ENCODE data around the gene ATXN3L.

Gene ATXN3L

DNA sequence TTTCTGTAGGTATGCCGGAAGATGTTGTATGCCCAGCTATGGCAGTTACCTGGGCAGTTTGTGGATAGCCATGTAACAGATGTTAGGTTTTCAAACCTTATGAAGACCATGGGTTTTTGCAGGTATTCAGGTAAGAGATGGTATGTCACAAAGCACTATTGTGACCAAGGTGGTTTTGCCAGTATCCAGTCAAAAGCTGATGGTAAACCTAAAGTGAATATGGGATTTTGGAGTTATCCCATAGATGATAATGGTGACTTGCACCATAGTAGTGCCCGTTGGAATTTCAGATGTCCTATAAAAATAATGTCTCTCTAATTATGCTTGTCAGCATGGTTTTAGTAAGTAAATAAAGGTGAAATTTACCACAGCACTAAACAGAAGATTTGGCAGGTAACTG lies at the start of gene ATXN3L:
Gene ATXN3L, minus strand, starts transcription at position 101 of the 400 bp plus-strand sequence. CDS start 119 bp downstream, outside the sequence.
- DNase-seq (ENCODE audit: low spot score), result no peak

DNA sequence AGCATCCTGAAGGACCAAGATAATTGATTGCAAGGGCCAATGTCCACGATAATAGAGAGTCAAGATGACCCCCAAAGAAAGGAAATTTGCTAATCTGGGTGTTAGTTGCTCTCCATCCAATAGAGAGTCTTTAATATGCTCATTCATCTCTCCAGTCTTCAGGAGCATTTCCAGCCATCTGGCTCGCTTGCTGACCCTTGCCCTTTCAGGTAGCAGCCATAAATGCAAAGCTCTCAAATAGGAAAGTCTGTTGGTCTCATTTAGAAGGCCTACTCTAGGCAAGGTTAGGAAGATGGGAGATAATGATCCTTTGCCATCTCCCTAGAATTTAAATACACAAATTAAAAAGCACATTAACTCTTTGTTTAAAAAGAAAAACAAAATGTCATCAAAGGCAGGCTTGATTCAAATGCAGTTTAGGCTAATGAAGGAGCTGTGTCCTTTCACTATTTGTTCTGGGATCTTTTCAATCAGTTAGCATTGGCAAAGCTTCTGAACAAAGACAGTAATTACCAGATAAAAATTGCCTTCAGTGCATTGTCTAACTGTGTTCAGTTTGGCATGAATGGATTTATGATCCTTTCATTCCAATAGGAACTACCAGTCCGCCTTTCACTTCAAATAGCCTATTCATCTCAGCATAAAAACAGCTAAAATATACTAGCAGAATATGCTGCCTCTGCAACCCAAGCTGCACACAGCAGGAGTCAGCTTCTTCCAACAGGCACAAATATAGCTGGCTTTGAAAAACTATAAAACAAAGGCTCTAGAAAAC lies 49.6 kb upstream of the ATXN3L start:
- no peak for DNase-seq (ENCODE audit: low spot score)

DNA sequence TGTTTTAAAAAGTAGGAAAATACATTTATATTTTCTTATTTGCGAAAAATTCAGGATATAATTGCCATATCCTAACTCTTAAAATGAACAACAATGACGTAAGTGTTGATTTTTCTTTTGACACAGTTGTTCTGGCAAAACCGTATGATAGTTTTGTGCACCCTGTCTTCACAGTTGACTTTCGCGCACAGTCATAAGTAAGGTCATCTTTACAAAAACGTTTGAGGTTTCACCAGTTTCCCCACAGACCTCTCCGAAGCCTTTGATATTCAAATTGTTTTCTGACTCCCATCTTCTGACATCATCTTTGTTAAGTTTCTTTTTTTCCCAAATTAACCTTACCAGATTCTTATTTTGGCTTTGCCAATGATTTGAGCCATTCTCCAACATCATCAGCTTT lies 48.1 kb upstream of the ATXN3L start:
- DNase-seq (ENCODE audit: low spot score), result no peak

DNA sequence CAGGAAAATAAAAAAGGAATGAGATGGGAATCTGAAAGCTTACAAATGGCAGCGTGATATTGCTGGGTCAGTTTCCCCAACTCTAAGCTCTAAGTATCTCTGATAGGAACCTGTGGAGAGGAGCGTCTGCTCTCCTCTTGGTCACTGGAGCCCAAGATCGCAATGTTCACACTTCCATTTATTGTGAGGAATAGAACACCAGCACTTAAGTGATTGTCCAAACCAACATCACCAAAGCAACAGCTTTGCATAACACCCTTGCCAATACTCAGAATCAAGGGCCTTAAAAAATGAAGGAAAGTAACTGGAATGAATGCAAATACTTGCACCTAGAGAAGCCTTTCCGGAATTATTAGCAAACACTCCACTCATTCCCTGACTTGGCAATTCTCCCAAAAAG lies 46.8 kb upstream of the ATXN3L start:
- DNase-seq (ENCODE audit: low spot score), result no peak

DNA sequence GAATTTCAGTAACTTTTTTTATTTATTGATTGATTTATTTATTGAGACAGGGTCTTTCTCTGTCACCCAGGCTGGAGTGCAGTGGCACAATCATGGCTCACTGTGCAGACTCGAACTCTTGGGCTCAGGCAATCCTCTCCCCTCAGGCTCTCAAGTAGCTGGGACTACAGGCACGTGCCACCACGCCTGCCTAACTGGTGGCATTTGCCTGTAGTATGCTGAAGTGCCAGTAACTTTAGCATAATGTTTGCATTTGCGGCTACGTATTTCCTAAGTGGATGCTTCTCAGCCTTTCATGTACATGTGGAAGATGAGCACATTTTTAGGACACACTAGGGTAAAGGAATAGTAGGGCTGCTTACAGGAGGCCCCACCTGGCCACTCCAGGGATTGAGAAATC lies 45.3 kb upstream of the ATXN3L start:
- DNase-seq (ENCODE audit: low spot score), result no peak

DNA sequence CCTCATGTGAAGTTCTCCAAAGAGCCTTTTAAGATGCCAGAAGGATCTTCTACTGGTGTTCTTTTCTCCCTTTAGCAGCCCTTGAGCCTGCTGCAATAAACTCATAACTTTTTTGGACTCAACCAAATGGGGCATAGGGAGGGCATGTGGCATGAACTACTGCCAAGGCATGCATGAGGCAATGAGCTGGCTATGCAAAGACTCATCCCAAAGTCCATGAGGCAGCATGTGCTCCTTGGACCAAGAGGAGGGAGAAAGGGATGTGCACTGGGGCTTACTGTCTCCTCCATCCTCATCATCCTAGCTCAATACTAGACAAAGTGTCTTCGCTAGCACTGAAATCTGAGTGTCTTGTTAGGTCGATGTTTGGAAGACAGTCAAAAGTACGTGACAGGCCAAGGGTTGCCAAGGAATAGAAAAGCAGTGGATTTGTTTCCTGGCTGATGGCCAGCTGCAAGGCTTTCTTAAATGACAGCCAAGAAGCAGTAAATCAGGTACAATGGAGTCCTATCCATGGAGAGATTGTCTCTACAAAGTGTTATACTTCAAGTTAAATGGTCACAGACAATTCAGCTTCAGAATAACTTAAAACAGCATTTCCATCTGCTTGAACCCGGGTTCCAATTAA lies 44.5 kb upstream of the ATXN3L start:
- no peak for DNase-seq (ENCODE audit: low spot score)

DNA sequence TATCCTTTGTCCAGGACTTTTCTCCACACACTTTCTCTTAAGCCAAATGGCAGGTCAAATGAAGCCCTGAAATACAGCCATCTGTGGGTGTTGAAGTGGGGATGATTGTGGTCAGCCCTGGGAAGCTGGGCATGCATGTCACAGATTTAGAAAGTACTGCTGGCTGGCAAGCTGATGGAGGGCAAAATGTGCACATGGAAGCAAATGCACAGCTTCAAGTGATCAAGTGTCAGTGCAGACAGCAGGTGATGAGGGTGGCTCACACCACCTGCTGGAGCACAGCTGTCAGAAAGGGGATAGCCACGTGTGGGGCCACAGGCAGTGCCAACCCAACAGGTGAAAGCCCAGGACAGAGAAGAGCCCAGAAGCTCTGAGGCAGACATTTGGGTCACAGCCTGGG lies 40.3 kb upstream of the ATXN3L start:
- DNase-seq (ENCODE audit: low spot score), result no peak

DNA sequence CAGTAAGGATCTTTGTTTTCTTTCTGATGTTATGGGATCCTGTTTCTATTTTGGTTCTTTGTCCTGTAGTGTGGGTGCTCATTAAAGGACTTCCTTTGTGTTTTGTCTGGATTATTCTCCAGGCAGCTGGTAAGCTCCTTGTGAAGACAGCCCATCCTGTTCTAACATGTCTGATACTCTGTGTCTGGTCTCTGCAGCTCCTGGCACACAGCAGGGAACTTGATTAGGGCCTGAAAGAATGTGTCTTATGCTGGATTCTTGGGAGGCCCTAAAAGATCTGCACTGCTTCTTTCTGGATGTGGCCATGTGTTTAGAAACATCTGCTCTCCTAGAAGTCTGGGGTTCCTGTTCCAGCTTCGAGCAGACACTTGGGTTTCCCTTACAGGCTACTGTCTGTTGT lies 38.1 kb upstream of the ATXN3L start:
- DNase-seq (ENCODE audit: low spot score), result no peak

DNA sequence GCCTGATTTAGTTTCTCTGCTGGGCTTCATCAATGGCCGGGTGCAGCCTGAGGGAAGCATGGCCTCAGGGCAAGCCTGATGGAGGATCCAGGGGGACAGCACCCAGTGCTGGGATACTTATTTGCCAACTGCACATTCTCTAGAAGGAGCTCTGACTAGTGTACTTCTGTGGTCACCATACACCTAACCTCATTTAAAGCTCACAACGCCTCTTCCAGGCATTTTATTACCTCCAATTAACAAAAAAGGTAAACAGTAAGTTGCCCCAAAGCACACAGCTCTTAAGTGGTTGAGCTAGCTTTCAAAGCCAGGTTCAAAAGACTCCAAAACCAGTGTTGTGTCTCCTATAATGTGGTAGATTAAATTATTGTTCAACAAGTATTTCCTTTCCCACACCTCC lies 26.8 kb upstream of the ATXN3L start:
- DNase-seq (ENCODE audit: low spot score), result no peak

DNA sequence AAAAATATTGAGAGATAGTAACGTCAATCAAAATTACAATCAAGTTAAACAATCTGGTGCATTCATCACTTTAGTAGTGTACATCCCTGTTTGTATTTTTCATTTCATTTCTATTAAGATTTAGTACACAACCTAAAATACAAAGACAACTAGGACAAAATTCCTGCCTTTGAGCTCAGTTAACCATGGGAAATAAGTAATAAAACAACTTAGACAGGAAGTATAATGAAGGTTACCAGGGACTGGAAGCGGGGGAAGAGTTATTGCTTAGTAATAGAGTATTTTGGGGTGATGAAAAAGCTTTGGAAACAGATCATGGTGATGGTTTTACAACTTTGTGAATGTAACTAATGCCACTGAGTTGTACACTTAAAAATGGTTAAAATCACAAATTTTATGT lies 25.6 kb upstream of the ATXN3L start:
- DNase-seq (ENCODE audit: low spot score), result no peak

DNA sequence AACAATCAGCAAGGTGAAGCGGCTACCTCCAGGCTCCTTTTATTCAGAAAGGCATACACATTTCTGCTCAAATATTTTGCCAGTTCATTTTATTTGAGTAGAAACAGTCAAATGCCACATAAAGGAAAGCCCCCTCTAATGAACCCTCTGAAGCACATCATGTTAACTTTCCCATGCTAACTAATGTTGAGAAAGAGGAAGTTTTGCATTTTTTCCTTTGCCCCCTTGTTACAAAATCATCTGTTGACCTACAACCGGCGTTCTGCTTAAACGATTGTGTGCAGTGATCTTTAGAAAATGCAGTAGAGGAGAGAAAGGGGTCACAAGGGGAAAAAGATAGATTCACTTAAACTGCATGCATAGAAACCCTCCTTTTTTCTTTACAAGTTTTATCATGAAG lies 25.2 kb upstream of the ATXN3L start:
- DNase-seq (ENCODE audit: low spot score), result no peak

DNA sequence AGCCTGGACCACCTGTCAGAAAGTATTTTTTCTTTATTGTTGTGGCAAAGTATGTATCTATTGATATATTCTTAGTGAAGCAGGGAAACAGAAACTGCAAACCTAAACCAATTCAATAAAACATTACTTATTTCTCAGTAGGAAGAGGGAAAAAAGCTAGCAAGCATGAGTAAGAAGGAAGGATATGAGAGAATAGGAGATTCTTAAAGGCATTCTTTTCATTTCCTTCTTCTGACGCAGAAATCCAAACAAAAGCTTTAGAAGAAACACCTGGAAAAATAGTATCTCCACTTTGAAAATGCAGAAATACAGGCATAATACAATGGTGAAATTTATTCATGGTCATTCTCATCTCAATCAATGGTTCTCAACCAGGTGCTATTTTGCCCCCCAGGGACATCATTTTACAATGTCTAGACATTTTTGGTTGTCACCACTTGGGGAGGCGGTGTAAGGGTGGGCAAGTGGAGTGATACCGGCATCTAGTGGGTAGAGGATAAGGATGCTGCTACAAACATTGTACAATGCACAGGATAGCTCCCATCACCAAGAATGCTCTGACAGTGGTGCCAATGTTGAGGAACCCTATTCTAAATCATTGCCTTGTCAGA lies 21.7 kb upstream of the ATXN3L start:
- DNase-seq (ENCODE audit: low spot score), result no peak

DNA sequence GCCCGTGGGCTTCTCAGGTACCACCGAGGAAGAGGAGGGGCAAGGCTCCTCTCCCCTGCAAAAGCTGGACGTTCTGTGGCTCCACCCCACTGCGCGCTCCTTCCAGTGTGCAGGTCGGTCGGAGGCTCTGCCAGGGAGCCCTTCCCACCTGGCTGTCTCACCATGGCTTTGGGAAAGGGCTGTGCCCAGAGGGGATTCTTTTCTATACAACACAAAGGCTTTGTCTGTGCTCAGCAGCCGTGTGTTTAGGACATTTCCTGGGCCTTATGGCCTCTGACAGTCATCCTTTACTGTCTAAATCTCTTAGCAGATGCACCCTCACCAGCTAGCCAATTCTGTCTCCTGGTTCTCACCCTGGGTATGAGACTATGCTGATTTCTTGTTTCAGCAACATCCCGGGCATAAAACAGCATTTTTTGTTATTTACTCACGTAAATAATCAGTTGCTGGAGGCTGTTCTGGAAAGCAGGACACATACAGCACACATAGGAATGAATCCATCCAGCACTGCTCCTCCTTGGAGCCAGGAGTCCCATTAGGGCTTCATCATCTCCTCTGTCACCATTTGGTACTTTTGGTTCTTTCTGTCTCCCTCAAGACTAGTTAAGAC lies 20.4 kb upstream of the ATXN3L start:
- no peak for DNase-seq (ENCODE audit: low spot score)

DNA sequence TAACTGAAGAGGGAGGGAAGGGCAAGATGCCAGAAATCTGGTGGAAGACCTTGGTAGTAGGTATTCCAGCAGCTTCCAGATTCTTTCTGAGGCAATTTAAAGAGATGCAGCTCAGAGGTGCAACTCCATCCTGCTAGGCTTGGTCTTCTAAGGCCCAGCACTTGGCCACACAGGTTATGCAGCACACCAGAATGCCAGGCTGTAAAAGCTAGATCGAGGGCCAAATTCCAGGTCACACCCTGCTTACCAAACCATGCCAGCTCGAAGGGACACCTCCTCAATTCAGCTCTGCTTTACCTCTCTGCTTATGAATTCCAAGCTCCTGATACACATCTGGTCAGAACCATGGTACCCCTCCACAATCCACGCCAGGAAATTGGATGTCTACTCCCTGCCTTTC lies 19.8 kb upstream of the ATXN3L start:
- DNase-seq (ENCODE audit: low spot score), result no peak

DNA sequence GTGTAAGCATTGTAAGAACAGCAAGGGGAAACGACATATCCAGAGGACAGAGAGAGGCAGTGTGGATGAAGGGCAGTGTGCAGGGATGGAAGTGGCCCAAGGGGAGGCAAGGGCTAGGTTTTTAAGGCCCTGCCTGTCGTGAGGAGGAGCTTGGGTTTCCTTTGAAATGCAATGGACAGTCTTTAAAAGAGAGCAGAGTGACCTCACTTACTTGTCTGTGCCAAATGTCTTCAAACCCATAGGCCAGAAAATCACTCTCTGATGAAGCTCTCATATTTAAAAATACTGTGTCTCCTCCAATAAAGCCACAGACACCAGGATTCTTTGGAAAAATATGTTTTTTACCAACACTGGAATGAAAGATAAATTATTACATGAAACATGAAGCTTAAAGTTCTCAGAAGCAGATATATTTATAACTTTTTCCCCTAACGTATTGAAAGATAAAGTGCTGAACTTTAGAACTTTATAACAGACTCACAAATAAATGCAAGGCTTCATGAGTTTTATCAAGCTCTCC lies 19.2 kb upstream of the ATXN3L start:
- no peak for DNase-seq (ENCODE audit: low spot score)

DNA sequence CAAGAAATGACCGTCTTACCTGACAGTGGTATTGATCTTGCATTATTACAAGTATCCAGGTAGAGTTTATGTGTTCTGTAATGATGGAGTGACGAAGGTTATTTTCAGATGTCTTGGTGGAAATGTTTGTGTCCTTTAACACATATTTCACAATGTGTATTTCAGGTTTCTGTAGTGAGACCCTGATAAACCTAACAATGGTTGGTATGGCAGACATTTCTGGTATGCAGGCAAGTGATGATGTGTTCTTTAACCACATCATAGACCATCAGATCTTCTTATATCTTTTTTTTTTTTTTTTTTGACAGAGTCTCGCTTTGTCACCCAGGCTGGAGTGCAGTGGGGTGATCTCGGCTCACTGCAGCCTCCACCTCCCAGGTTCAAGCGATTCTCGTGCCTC lies 14.6 kb upstream of the ATXN3L start:
- DNase-seq (ENCODE audit: low spot score), result no peak

DNA sequence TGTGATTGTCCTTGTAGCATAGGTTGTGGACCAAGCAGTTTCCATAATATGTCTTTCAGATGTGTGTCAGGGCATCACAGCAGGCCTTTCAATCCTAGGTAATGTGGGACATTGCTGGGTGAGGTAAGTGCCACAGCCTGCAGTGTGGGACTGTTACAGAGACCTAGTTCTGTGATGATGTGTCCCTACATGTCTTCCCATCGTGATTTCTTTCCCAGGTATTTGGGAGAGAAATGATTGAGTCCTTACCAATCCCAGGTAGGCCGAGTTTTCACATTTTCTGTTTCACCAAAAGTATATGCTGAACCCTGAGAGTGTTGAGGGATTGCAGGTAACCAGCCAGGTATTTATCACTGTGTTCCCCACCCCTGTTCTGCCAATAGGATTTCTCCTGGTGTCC lies 10.6 kb upstream of the ATXN3L start:
- DNase-seq (ENCODE audit: low spot score), result no peak

DNA sequence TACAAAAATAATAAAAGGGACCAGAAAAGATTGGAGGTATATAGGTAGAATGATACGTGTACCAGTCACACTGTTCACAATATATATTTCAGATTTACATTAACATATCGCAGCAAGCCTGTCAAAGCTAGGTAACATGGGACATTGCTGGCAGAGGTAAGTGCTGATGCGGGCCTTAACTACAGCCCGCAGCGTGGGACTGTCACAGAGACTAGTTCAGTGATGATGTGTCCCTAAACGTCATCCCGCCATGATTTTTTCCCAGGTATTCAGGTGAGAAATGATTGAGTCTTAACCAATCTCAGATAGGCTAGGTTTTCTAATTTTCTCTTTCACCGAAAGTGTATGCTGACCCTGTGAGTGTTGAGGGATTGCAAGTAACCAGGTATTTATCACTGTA lies 7.8 kb upstream of the ATXN3L start:
- no peak for DNase-seq (ENCODE audit: low spot score)

DNA sequence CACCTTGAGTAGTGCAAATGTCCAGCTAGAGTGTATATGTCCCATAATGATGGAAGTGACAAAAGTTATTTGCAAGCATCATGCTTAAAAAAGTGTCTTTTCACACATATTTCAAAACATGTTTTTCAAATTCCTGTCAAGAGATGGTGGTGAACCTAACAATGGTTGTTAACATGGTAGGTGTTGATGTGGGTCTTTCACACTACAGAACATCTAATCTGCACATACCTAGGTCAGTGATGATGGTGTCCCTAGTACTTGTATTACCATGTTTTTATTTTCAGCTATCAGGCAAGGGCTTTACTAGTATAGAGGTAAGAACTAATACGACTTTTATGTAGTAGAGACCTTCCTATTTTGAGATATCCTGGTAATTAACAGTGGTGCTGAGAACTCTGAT lies 3.4 kb upstream of the ATXN3L start:
- DNase-seq (ENCODE audit: low spot score), result no peak

DNA sequence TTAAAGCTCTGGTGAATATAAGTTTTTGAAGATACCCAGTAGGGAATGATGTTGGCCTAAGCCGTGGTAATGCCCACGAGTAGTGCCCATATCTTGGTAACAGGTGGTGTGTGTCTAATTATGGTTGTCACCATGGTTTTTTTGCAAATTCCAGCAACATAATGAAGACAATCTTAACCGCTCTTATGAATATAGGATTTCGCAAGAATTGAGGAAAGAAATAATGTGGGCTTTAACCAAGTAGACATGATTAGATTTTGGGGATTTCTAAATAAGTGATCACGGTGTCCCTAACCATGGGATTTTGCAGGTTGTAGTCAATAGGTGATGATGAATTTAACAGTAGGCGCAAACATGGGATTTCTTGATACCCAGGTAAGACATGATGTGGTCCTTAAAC lies 2.5 kb downstream of the ATXN3L start:
- no peak for DNase-seq (ENCODE audit: low spot score)

DNA sequence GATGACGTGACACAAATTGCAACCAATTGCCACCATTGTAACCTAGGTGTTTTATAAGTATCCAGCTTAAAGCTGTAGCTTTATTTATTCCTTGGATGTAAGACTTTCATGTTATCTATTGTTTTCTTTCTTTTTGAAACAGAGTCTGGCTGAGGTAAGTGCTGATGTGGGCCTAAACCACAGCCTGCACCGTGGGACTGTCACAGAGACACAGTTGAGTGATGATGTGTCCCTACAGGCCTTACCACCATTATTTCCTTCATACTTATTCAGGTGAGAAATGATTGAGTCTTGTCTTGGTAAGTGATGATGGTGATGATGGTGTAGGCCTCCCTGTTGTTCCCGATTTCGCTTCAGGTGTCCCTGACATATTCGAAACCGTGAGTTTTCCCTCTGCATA lies 8.3 kb downstream of the ATXN3L start:
- DNase-seq (ENCODE audit: low spot score), result no peak

DNA sequence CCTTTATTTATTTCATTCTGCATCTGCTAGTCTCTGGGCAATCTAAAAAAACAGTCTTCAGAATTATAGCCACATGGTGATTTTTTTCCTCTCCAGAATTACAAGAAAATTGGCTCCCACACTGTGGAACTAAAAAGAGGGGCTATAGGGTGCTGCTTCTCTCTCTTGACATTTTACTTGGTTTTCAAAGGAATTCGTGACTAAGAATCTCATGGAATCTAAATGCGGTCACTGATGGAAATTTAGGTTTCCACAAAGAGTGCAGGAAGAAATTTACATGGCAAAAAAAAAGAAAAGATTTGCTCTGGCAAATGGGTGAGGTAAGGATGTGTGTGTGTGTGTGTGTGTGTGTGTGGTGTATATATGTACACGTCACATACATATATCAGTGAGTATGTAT lies 10.2 kb downstream of the ATXN3L start:
- no peak for DNase-seq (ENCODE audit: low spot score)

DNA sequence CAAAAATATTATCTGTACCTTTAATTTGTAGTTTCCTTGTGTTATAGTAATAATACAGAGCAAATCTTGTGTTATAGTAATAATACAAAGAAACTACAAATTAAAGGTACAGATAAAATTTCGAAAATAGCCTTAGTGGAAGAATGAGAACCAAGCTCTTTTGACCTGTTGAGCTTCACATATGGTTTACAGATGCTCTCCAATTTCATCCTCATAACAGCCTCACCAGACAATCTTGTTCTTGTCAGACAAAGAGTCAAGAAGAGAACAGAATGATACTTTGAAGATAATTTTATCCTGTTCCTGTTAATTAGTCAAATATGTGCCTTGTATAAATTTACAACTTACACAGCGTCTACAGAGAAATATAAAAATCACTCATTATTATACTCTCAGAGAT lies 12.8 kb downstream of the ATXN3L start:
- no peak for DNase-seq (ENCODE audit: low spot score)
